DLD1 (cell line): Measurements from ENCODE around the gene RASGEF1C.
"Not testable (repeated sequence)": the region's sequence is repeated elsewhere in the genome, so short reads cannot be mapped to it uniquely, and the experiment has no call there.

Source experiments
- in situ Hi-C: cut with HindIII; loops from 2 replicates; pipeline ENCODE4 v1.10.0; 2017; ENCODE audit warnings: low sequenced_read_pairs

RASGEF1C gene

DNA sequence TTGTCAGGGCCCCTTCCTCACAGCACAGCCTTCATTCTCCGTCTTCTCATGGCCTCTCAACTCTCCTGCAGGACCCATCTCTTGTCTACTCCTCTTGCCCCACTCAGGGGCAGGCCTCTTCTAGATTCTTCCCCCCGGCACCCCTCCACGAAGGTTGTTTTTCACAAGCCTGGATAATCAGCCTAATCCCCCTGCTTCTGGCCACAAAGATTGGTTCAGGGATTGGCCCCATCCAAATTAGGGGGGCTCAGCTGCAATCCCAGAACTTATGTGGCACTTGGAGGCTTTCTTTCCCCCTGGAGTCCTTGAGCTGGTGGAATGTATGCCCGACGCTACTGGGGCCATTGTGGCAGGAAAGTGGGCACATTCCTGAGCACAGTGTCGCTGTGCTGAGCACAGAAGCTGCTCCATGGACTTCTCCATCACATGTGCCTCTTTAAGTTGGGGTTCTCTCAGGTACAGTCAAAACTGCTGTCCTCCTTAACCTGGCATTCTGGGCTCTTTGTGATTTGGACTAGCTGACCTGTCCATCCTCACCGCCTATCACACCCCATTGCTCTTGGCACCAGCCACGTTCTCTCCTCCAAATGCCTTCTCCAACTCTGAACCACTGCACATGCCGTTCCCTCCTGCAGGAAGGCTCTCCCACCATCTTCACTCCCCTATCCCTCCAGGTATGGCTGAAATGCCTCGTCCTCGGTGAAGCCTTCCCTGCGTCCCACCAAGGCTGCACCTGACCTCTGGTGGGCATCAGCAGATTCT is 70.6 kb downstream of the RASGEF1C start:
- in situ Hi-C loops = no loop called here

- in situ Hi-C loops = no loop called here
Measured at GRCh38 chr5:180137401-180138213, 71.4 kb downstream of the RASGEF1C start.

DNA sequence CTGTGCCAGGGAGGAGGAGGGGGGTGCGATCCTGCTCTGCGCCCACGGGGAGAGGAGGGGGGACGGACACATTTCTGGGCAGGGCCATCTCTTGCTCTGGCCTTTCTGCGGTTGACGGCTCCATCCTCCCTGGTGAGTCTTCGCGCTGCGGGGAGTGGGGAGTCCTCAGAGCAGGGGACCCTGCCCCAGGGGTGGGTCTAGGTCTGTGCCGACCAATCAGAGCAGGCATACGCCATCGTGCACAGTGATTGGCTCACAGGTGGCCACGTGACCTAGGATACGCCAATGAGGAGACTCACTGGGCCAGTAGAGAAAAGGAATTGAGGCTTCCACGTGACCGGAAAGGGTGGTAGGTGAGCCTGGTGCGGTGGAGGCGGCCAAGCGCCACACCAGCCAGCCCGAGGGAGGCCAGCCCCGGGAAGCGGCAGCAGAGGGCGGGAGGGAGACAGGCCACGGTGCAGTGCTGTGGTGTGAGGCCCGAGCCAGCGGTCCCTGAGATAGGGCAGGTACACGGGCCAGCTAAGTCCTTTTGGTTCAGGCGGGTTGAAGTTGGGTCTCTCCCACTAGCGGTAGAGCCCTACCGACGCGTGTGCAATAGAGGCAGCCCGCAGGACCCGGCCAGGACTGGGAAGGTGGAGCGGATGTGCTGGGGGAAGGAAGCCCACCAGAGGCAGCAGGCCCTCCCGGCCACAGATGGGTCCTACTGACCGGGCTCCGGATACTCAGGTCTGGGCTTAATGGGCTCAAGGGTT is 72.2 kb downstream of the RASGEF1C start:
- in situ Hi-C loops = no loop called here

DNA sequence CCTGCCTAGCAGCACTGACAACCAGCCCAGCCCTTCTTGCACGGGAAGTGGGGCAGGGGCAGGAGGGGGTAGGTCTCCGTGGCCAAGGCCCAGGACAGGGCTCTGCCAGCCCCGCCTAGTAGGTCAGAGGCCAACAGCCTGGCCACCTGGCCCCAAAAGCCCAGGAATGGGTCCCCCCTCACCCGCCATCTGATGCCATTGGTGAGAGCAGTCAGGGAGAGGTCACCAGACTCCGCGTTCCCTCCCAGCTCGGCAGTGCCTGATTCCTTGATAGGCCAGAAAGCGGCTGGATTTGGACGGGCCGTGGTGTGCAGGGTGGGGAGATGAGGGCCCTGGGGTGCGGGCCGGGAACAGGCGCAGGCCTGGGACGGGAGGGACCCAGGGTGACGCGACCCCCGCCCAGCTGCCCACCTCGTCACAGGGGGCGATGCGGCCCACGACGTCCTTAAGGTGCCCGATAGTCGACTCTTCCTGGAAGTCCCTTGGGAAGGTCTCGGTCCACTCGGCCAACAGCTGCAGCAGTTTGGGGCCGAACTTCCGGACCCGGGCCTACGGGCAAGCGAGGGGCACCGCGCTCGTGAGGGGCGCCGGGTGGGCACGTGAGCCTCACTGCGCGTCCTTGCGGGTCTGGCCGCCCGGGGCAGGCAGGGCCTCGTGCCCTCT is 72.9 kb downstream of the RASGEF1C start:
- in situ Hi-C loops = no loop called here

GRCh38 chr5:180135128-180135955 is 73.7 kb downstream of the RASGEF1C start:
- in situ Hi-C loops = no loop called here

- in situ Hi-C loops = no loop called here
Measured at GRCh38 chr5:180133971-180134508, 75.0 kb downstream of the RASGEF1C start.

- in situ Hi-C loops = no loop called here
Measured at GRCh38 chr5:180133551-180133950, 75.5 kb downstream of the RASGEF1C start.

DNA sequence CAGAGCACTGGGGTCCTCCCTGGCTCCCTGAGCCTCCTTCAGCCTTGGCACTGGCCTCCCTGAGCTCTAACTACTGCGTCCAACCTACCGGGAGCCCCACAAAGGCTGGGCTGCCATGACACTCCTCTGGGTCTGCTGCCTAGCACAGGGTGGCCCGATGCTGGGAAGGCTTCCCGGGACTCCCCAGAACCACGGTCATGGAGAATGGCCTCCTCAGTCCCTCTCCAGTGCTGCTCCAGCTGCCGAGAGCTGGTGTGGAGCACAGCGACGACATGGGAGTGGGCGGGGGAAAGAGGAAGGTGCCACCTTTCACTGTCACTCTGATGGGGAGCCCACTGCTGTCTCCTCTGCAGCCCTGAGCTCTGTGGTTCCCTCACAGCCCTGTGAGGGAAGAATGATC is 76.0 kb downstream of the RASGEF1C start:
- in situ Hi-C loops = no loop called here

DNA sequence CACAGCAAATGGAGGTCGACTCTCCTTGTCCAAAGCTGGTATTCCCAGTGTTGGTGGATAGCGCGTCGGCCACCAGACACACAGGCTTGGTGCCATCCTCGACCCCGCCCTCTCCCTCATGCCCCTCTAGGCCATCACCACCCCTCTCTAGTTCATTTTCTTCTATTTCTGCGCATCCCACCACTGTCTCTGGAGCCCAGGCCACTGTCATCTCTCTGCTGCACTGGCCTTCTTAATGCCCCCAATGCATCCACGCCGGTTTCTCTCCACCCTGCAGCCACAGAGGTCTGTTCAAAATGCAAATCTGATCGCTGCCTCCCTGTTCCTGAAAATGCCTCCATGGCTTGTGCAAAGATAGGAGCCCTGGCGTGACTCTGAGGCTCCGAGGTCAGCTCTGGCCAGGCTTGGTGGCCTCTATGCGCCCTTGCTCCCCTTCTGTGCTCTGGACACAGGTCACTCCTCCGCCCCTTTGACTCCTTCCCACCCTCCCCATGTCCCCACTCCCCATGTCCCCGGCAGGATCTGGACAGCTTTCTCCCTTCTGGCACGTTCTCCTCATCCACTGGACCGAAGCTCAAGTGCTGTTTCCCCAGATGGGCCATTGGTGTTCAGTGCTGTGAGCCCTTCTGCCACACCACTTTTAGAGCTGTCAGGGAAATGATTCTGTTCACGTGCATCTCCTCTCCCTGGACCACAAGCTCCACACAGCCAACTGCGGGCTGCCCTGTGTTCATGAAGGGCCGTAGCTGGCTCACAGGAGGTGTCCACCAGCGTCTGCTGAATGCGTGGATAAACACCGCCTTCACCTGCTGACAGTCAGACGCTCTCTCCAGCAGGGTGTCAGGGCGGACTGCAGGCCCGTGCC is 77.9 kb downstream of the RASGEF1C start:
- in situ Hi-C loops = no loop called here

- in situ Hi-C loops = no loop called here
Measured at GRCh38 chr5:180130291-180130869, 78.6 kb downstream of the RASGEF1C start.

- in situ Hi-C loops = no loop called here
Measured at GRCh38 chr5:180129291-180130190, 79.5 kb downstream of the RASGEF1C start.

- in situ Hi-C loops = no loop called here
Measured at GRCh38 chr5:180128671-180129261, 80.2 kb downstream of the RASGEF1C start.

DNA sequence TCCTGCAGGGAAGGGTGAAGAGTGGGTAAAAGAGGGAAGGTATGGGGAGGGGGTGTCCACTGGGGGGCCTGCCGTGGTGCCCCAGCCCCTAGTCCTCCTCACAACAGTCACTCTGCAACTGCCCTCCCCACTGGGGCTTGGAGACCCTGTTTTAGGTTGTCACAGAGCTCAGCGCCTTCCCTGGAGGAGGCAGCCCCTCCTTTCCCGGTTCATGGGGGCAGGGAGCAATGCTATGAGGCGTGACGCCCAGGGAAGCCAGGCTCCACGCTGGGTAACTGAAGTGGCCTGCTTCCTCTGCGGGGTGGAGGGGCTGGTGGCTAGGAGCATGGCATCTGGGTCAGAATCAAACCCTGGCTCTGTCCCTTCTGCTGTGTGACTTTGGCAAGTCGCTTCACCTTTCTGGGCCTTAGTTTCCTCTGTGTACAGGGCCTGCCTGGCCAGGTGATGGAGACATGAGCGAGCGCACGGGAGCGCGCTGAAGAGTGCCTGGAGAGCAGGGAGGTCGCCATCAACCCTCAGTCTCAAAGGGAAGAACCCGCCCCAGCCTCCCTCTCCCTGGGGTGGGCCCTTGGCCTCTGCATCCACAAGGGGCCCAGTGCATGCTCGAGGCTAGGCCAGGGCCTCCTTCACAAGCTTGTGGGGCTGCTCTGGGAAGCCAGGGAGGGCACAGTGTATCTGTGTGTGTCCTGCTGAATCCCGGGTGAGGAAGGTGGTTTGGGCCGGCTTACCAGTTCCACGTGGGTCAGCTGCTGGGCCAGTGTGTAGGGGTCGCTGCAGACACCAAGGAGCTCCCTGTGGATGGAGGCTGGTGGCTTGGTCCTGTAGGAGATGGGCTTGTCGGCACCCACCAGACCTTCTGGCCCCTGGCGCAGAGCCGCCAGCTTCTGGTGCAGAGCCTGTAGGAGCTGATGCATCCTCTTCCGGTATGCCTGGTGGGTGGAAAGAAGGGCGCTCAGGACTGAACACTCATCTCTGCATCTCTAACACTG is 81.0 kb downstream of the RASGEF1C start:
- in situ Hi-C loops = no loop called here

- in situ Hi-C loops = no loop called here
Measured at GRCh38 chr5:180126716-180127681, 82.0 kb downstream of the RASGEF1C start.

GRCh38 chr5:180126156-180126555 is 82.9 kb downstream of the RASGEF1C start:
- in situ Hi-C loops = not testable (repeated sequence)
